Bronchus fibroblast of lung (primary cell): ENCODE data around the gene SPOPL. TPM values are rescaled to one million over a fixed set of nuclear protein-coding genes. Genes with fewer than 3 reads are reported as not detected.

Source experiments
- total RNA-seq: library from RNA; depleted of rRNA; stranded (reverse); fragments of >200 nt; gene quantifications from 2 replicates; pipeline ENCODE4 v1.2.3, GENCODE V29; 2015

The SPOPL gene
- total RNA-seq, result 4.5 and 6.1 TPM in 2 replicates

DNA sequence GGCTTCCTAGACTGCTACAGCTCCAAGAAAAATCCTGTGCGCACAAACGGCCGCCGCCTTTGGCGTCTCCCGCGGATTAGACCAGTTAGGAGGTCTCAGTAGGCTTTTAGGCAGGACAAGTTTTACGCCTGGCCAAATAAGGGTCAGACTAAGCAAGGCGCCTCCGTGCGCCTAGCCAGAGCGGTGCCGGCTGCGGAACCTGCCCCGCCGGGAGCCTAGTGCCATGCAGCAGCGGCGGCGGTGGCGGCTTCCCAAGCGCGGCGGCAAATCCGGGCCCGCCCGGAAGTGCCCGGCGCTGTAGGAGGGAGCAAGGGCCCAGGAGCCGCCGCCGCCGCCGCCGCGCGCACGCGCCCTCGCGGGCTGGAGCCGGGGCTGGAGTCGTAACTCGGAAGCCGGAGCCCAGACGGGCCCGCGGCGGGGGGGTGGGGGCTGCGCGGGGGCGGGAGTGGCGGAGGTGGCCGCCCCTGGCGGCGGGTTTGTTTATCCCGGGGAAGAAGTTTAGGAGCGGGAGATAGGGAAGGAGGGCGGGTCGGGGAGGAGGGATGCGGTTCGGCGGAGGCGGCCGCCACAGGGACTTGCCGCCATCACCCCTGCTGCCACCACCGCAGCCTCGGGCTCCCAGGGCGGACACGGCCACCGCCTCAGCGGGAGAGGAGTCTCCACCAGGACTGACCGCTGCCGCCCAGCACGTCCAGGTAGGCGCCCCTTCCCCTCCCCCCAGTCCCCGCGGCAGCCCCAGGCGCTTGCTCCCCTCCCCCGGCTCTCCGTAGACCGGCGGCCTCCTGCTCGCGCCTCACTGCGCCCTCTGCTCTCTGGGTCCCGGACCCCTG lies at the start of gene SPOPL:
TSS of gene SPOPL (plus strand) at position 346 of the 830 bp plus-strand sequence. CDS start 48,447 bp downstream, outside the sequence.

